Kidney glomerular epithelial cell (primary cell): Measurements from ENCODE around the gene TMED7.
A peak's percentile ranks its signal among the peaks of the same experiment; 100 is the strongest.

Experiments
- DNase-seq: peaks from one replicate; lab custom pipeline; 2025; lab: John Stamatoyannopoulos, UW

The TMED7 gene

DNA sequence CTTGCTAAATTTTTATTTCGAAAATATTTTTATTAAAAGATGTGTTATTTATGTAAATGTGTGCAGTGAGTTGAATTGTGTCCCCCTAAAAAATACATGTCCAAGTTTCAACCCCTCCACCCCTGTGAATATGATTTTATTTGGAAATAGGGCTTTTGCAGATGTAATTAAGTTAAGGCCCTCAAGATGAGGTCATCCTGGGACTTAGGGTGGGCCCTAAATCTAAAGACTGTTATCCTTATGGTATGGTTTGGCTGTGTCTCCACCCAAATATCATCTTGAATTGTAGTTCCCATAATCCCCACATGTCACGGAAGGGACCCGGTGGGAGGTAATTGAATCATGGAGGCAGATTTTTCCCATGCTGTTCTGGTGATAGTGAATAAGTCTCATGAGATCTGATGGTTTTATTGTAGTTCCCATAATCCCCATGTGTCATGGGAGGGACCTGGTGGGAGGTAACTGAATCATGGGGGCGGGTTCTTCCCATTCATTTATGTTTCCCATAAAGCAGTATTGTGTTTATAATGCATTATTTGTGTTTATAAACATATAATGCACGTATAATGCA lies 1.5 kb upstream of the TMED7 start:
- no peak for DNase-seq

DNA sequence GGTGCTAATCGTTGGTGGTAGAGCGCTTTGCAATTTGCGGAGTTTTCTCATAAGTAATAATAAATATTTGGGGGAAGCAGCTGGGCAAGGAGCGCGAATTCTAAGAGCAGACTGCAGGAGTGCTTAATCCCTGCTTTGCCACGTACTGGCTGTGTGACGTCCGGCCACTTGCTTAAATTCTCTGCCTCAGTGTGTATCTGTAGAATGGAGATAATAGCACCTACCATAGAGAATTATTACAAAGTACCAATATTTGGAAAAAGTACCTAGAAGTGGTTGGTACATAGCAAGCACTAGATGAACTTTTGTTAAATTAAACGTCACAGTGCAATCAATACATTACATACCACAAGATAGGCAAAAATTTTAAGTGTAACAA lies 598 bp upstream of the TMED7 start:
- DNase-seq = peak; percentile 71

DNA sequence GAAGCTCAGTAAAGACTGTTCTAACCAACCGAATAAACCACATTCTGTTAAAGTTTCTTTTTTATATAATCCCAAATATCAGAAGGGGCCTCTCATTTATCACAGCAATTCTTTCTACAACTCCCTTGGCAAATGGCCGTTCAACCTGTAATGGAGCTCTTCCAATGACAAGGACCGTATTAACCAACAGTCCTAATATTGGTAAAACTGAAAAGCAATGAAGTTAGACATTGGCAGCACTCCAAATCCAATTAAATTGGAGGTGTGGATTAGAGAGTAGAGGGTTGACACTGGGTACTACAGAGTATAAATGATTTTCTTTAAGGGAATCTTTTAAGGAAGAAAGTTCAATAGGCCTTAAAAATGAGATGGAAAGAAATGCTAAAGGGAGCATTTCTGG lies 842 bp downstream of the TMED7 start:
- DNase-seq = no peak

DNA sequence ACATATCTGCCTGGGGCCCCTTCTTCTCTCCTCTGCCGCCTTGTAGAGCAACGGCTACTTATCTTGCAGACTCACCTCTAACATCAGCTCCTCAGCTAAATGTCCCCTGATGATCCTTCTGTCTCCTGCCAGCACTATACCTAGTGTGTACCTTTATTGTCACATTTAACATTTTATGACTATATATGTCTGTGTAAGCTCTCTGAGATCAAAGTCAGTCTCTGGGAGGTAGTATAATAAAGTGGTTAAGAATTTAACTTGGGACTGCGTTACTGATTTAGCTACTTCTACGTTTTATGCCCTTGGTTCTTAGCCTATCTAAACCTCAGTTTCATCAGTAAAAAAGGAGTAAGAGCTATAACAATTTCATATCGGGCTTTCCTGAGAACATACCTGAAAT lies 2.2 kb downstream of the TMED7 start:
- DNase-seq = no peak

DNA sequence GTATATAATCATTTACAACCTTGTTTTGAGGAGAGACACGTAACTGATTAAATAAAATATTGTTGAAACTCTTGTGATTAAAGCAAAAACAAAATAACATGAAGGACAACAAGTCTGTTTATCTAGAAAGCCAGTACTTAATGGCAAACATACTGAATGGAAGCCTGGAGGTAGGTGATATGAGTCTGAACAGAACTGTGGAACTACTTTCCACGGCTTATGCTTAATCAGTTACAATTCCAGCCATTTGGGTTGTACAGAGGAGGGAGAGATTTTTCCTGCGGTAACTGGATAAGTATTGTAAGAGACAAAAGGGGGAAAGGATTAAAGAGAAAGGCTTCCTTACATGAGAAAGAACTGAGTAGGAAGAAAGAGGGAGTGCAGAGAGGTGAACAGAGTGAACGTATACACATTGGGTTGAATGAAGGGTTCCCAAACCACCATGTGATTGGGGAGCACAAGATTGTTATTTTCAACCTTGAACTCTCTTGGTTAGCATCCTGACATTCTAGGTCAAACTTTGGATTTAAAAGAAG lies 4.4 kb downstream of the TMED7 start:
- no peak for DNase-seq

DNA sequence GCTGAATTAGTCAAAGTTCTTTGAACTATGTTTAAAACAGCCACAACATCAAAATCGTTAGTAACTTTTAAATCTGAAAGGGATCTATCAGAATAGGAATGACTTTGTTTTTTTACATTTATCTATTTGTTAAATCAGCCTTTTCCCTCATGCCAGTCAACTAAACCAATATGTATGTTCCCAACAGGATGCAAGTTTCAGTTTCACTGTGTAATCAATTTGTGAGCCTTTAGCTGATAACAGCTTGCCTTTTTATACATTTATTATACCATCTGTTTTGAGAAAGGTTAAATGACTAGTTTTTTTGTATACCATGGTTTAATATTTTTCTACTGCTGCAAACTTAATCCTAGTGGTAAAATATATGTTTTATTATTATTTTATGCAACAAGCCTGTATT lies 8.9 kb downstream of the TMED7 start:
- no peak for DNase-seq

DNA sequence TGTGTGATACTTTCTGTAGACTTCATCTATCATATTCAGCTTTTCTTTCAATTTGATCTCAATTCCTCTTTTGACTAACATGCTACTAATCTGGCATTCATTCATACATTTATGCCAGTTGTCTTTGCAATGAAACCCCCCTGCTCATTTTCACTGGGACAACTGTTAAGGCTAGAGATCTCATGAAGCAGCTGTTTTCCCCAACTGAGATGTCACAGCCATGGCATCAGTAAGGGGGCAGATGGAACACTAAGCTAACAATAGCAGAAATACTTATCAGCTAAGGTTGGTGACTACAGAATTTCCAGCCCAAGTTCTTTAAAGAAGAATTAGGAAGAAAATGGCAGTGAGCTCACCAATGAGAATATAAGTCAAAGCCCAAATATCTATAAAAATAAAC lies 9.4 kb downstream of the TMED7 start:
- no peak for DNase-seq

DNA sequence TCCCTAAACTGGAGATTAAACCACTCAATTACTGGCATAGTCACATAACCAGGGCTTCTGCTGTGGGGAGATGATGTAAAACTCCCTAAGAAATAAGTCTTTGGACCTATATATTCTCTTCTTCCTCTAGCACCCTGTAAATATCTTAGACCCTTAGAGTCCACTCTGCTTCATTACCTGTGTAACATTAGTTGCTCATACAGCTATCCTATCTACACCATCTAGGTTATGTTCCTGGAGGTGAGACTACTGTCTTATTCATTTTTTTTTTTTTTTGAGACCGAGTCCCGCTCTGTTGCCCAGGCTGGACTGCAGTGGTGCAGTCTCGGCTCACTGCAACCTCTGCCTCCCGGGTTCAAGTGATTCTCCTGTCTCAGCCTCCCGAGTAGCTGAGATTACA lies 14.0 kb downstream of the TMED7 start:
- no peak for DNase-seq

DNA sequence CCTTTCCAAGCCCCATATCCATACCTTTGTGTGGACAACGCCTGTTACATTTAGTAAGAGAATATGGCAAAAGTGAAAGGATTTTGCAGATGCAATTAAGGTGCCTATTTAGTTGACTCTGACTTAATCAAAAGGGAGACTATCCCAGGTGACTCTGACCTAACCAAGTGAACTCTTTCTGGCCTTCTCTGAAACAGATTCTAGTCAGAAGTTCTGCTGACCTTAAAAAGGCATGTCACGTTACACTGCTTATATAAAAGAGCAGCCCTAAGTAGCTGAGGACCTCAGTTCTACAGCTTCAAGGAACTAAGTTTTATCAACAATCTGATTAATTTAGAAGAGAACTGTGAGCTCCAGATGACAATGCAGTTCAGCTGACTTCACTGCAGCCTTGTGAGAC lies 17.9 kb downstream of the TMED7 start:
- DNase-seq = no peak

DNA sequence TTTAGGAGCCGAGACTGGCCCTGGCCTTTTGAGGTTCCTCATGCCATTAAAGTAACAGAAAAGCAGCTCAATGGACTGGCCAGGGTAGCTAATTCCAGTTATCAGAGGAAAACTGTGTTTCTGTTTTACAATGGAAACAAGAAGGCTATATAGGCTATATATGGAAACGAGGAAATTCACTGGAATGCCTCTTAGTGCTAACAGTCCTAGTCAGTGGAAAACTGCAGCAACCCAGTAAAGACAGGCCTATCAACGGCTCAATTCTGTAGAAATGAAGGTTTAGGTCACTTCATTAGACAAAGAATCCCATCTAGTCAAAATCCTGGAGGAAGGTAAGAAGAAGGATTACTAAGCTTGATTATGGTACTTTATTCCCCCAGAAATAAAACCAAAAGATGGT lies 20.4 kb downstream of the TMED7 start:
- DNase-seq = no peak

DNA sequence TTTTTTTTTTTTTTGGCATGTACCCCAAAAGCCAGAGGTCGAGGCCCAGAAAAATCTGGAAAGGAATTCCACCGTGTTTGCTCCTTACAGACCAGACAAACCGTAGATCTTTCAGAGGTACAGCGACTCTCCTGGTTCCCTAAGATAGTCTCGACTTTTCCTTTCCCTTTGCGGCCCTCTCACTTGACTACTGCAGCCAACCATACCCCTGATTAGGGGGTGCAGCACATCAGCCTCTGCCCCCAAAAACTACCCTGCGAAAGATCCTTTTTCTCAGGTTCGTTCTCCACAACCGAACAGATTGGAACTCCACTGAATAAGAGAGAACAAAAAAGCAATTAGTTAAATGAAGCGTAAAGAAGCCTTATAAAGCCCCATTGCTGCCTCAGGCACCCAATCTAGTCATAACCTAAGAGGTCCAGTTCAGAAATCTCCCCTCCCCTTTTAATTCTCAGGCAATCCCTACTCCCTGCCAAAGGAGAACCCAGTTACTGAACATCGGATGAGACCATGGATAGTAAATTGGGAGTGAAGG lies 23.2 kb downstream of the TMED7 start:
- DNase-seq = peak; percentile 43

DNA sequence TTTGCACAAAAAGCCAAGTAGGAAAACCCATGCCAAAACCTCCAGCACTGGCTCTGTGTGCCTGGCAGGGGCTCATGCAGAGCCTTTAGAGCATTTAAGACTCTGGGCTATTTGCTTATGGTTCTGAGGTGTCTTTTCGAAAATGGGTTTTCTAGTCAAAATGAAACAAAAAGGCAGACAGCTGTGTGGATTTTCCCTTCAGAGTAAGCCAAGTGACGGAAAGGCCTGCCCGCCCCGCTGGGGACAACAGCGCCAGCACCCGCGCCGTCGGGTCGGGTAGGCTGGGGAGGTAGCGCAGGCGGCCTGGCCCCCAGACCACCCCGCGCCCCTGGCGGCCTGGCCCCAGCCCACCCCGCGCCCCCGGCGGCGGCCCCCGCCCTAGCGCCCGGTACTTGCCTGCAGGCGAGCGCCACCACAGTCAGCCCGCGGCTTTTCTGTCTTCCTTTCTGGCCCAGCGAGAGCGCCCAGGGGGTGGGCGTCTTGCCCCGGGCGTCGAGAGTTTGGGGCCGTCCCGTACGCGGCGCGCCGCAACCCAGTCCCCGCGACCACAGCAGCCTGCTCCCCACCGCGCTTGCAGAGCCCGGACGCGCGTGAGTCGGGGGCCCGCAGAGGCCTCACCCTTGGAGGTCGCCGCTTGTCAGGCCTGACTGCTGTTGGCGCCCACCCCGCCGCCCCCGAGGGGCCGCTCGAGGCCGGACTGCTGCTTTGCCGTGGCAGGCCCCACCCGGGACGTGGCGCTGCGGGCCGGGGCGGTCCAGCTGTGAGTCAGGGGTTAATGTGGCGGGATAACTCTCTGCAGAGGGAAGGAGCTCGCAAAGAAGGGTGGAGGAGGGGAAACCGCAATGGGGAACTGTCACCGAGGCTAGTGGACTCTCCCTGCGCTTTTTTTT lies 23.9 kb downstream of the TMED7 start, which contains the start of gene TICAM2:
Gene TICAM2 (minus strand): TSS at position 779 of the 890 bp plus-strand sequence. CDS start 21,223 bp downstream, outside the sequence.
- DNase-seq = peak; percentile 20

DNA sequence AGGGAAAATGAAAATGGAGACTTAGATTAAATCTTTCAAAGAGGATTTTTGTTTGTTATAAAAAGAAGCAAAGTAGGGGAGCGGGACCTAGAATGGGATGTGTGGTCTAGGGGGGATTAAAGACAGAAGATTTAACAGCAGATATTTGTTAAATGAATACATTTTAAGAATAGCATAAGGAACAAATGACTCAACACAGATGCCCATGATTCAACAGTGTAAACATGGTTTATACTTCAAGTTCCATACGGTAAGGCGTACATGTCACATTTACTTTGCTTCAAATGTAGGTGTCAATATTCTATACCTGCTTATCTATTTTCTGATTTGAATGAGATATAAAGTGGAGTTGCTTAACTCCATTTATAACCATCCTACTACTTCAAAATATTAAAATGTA lies 25.1 kb downstream of the TMED7 start:
- no peak for DNase-seq

DNA sequence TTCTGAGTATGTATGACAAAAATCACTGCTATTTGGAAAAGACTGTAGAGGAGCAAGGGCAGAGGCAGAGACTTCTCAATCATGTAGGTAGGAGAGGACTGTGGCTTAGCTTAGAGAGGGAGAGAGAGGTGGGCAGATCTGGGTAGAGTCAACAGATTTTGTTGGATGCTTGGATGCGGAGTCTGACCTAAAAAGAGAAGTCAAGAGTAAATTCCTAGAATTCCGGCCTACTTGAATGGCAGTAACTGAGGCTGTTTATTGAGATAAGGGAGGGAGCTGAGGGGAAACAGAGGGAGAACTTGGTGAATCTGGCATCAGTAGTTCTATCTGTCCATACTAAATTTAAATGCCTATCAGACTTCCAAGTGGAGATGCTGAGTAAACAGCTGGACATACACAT lies 25.9 kb downstream of the TMED7 start:
- no peak for DNase-seq

DNA sequence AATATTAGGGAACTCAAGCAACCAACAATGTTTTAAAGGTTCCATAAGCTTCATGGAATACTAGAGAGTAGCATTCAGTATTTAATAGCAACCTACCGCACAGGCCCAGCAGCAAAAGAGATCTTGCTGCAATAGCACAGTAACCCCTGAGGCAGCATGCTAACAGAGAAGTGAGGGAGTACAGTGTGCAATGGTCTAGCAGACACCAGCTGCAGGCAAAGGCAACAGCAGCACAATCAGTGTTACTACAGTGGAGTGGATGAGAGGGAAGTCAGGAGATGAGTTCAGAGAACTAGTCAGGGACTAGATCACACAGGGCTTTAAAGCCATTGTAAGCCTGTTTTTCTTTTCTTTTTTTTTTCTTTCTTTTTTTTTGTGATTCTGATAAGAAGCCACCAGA lies 26.3 kb downstream of the TMED7 start:
- peak; percentile 17 for DNase-seq

DNA sequence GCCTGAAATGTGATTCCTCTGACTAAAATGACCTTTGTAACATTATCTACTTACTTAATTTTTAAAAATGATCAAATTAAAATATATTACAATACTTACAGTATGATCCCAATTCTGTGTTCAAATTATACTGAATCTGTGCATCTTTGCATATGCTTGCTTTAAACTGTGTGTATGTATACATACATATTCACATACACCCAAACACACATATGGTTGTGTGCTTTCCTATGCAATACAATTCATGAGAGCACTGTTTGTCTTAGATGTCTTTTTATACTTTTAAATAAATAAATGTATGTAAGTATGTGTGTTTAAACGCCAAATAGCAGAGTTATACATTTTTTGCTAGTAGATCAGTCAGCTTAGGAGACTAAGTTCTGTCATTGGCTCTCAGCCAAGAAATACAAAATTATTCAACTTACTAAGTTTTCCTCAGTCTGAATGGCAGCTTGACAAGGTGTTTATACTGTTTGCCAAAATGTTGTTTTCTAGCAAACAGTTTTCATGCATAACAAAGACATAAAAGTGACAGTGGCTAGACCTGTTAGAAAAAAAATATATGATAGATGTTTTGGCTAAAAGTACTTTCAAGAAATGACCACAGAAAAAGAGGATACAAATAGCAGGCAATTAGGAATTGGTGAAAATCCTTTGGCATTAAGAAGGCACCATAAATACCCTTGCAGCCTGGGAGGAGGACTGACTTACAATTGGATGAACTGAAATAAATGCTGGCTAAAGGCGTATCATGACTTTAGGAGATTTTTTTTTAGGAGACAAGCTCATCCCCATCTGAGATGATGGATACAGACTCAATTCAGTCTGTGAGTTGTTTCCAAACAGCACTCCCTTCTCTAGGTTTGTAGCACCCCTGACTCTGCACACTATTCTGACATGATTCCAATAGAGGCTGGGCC lies 31.4 kb downstream of the TMED7 start:
- DNase-seq = no peak

DNA sequence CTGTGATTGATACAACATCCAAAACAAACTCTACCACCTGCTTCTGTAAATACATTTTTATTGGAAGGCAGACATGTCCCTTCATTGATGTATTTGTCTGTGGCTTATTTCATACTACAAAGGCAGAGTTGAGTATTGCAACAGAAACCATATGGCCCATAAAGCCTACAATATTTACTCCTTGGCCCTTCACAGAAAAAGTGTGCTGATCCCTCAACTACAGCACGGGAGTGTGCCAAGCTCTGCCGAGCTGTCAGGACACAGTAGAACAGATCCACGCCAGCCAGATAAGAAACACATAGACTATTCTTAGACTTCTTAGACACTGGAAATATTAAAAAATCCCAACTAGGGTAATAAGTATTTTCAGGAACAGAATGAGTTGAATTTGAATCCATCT lies 36.8 kb downstream of the TMED7 start:
- no peak for DNase-seq

DNA sequence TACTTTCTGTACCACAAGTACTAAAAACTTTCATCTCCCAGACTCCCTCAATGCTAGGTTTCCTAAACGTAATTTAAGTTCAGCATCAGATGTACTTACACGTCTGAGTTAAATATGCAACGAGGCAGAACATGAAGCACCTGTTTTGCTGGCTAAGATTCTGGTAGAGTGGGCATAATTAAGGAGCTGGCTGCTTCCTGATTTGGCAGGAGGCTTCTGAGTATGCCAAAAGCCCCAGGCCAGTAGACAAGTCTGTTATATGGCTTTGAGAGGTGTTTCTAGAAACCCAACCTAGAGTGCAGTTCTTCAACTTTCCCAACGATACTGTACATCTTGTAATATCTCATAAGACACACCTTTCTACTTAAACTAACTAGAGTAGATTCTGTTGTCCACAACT lies 37.2 kb downstream of the TMED7 start:
- no peak for DNase-seq

DNA sequence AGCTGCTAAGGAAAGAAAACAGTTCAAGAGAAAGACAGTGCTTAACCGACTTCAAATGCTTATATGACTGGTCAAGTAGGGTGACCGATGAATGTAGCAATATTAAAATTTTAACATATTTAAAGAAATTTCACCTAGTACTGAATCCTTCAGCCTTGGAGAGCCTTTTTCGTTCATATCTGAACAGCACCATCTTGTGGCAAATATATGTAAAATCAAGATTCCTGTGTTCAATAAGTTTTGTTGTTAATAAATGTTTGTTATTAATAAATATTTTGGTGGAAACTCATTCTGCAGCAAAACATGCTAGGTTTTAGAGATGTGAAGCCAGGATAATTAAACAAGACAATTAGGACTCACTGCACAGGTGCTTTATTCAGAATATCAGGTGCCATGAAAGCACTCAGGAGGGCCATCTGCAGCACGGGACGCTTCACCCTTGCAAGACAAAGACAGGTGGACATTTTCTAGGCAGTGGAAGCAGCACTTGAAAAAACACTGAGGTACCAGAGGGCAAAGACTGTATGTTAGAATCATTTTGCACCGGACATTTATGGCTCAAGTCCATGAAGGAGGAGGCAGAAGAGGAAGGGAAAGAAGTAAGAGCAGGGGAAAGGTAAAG lies 39.2 kb downstream of the TMED7 start:
- DNase-seq = peak; percentile 9

DNA sequence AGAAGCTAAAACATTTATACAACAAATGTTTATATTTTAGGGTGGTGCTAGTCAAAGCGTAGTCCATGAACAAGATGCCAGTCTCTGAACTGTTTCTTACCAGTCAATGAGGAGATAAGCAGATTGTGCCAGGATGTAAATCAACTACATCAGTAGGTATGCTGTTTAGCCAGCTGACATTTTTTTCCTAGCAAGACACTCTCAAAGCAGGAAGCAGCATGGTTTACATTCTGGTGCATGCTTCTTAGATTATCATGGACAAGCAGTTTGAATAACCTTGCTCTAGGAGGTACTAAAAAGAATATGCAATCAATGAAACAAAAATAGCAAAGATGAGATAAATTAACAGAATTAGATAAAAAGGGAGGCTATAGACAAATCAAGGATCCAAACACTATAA lies 40.6 kb downstream of the TMED7 start:
- DNase-seq = no peak

DNA sequence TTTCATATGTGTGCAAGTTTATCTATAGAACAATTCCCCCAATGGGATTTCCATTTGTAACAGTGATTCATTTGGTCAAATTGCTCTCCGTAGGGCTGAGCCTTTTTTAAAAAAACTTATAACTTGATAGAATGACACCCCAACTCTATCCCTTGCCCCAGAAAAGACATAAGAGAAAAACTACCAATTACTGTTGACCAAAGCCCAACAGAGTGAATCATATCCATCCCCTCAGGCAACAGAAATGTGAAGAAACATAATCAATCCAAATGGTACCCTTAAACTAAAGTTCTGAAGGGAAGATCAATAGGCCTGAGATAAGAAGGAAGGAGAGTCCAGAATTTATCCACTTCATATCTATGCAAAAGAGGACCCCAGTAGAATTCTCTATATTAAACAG lies 41.3 kb downstream of the TMED7 start:
- DNase-seq = no peak

DNA sequence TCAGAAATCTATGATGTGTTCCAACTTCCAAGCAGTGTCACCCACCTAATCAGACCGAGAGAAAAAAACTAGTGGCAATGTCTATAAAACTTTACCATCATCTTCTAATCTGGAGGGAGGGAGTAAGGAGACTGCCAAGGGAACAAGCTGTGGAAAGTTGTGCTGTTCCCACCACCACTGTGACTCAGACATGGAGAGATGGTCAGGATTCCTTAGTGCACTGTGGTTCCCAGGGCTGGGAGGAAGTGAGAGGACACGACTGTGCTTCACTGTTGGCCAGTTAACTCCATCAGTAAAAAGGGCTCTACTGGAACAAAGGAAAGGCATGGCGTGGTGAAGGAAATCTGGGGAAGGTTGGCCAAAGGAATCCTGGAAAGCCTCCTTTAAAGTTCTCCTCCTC lies 42.4 kb downstream of the TMED7 start:
- DNase-seq = peak; percentile 15
